HL-60/S4 (cell line): ENCODE results near the gene PRCC.

Experiments used
- in situ Hi-C: fragments of 300-500 bp; cut with MboI; formaldehyde crosslinking; loops from 2 replicates; pipeline ENCODE4 v1.14.3; 2022; ENCODE audit warnings: low sequenced_read_pairs

Gene PRCC

GRCh38 chr1:156839426-156840109, 72.2 kb downstream of the PRCC start:
- in situ Hi-C loops: no loop called here

DNA sequence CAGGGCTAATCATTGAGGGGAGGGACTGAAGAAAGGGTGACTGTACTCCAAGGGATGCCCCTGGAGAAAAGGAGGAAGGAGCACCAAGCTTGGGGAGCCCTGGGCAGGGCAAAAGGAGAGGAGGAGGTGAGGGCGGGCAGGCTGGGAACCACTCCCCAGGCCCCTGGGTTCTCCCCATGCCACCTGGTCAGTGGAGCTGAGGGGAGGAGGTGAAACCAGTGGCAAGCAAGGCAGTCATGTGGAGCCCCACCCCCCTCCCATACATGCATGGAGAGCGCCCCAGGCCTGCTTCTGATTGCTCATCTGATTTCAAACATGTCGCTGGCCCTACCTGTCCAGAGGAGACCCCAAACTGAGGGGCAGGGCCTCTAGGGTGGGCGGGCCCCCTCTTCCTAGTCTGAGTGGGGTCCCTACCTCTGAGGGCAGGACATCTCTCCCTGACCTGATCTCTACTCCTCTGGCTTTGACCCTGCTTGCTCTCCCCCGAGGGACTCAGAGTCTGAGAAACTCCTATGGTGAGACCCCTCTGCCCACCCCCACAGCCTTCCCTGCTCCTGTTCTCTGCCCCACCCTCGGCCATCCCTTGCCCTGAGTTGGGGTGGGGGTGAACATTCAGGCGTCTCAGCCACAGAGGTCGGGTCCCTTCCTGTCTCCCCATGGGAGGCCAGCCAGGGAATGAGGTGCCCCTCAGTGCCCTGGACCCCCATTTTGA, 73.0 kb downstream of the PRCC start:
- in situ Hi-C loops: no loop called here

DNA sequence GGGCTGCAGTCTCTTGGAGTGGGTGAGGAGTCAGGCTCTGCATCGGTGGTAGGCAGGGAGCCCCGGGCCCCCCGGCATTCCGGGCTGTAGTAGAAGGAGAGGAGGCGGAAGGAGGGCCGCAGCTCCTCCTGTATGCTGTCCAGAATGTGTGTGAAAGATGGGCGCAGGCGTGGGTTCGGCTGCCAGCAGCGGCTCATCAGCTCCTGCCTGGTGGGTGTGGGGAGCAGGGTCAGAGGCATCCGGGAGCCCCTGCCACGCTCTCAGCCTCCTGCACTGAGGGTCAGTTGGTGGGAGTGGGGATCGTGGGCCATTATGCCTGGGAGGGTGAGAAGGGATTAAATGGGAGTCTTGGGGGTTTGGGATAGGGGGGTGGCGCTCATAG, 73.6 kb downstream of the PRCC start:
- in situ Hi-C loops: no loop called here

DNA sequence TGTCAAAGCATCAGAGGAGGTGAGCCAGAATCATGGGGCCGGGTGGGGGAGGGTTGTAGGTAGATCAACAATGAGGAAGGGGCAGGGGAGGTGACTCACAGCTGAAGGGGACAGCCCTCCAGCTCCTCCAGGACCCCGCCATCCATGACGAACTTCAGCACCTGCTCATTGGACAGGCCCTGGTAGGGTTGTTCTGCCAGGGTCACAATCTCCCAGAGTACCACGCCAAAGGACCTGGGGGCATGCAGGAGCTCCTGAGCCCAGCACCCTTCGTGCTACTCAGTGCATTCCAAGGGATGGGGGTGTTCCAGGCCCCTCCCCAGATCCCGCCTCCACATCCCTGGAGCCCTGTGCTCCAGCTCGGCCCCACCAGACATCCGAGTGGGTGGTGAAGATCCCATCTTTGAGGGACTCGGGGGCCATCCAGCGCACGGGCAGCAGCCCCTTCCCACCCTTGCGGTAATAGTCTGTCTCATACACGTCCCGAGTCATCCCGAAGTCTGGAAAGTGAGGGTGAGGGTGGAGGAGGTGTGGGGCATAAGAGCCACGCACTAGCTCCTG, 74.0 kb downstream of the PRCC start:
- in situ Hi-C loops: no loop called here

DNA sequence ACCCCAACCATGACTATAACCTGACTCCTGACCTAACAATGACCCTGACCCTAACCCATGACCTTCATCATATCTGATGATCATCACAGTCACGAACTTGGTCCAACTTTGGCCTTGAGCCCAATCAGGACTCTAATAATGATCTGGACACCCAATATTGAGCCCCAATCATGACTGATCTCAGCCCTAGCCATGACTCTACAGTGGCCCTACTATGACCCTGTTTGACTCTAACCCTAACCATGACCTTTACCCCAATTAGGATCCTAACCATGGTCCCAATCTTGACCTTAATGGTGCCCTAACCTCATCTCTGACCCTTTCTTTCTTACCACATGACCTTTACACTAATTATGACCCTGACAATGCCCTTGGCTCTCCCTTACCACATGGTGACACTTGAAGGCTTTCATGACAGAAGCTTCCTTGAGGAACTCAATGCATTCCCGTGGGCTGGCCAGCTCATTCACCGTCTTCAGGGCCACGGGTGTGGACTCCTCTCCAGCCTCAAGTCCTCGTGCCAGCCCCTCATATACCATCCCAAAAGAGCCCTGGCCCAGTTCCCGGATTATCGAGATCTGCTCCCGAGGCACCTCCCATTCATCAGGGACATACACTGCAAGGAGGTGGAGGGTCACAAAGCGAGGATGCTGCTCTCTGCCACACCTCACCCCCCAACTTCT, 75.4 kb downstream of the PRCC start:
- in situ Hi-C loops: no loop called here

DNA sequence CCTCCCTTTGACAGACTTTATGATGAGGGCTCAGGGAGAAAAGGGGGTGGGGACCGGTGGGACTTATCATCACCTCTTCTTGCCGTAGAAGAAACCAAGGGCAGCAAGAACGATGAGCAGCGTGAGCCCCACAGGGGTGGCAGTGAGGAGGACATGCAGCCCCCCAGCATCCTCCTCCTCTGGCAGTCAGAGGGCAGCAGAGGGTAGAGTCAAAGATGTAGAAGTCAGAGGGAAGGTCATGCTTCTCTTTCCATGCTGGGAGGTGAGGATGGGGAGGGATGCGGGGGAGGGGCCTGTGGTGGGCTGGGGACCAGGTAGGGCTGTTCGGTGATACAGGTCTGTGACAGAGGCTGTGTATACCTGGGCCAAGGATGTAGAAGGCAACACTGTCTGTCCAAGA, 76.8 kb downstream of the PRCC start:
- in situ Hi-C loops: no loop called here

GRCh38 chr1:156844638-156845037, 77.3 kb downstream of the PRCC start:
- in situ Hi-C loops: no loop called here

DNA sequence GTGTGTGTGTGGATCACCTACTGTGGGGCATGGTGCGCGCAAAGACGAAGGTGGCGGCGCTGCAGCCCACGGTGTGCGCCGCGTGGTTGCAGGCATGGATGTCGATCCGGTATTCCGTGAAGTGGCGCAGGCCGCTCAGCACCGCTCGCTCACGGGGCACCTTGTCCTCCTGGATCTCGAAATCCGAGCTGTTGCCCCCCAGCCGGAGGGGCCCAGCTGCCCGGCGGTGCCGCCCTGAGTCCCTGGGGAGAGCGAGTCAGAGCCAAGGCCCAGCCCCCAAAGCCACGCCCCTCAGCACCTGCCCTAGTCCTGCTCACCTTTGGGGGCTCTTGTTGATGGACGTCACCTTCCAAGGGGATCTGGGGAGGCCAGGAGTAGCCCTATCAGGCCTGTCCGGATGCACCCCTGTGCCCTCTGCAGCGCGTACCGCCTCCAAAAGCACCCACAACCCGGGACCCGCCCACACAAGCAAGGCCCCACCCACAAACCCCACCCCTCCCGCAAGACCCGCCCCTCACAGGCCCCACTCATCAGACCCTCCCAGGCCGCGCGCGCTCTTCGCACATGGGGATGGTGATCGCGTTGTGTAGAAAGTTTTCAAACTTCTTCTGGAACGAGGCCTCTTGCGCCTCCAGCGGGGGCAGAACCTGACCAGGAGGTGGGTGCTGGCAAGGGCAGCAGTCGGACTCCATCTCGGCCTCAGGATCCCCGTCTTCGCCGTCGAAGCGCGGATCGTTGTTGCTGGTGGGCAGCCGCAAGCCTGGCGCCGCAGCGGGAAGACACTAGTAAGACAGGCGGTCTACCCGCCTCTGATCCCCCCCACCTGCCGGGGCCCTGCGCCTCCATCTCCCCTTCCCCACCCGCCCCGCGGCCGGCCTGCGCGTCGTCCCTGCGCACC, 78.0 kb downstream of the PRCC start:
- in situ Hi-C loops: no loop called here

DNA sequence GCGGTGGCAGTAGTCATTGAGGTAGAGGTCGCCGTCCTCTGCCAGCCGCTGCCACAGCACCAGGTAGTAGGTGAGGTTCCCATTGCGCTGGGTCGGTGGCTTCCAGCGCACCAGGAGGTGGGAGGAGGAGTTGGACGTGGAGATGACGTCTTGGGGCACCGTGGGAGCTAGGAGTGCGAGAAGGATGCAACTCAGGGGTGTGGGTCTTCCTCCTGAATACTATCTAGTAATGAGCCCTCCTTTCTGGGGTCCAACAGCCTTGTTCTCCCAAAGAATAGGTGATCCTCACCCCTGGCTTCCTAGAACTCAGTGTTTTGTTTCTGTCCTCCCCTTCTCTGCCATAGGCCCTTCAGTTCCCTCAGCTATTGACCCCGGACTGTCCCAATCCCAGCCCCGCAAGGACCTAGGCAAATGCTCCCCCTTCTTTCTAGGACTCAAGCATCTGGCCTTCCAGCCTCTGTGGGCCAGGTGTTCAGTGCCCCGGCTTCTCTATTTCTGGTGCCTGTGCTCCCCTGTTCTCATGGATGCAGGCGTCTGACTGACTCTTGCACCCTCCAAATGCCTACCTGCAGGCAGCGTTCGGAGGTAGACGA, 78.7 kb downstream of the PRCC start:
- in situ Hi-C loops: no loop called here

GRCh38 chr1:156846643-156847042, 79.3 kb downstream of the PRCC start:
- in situ Hi-C loops: no loop called here

DNA sequence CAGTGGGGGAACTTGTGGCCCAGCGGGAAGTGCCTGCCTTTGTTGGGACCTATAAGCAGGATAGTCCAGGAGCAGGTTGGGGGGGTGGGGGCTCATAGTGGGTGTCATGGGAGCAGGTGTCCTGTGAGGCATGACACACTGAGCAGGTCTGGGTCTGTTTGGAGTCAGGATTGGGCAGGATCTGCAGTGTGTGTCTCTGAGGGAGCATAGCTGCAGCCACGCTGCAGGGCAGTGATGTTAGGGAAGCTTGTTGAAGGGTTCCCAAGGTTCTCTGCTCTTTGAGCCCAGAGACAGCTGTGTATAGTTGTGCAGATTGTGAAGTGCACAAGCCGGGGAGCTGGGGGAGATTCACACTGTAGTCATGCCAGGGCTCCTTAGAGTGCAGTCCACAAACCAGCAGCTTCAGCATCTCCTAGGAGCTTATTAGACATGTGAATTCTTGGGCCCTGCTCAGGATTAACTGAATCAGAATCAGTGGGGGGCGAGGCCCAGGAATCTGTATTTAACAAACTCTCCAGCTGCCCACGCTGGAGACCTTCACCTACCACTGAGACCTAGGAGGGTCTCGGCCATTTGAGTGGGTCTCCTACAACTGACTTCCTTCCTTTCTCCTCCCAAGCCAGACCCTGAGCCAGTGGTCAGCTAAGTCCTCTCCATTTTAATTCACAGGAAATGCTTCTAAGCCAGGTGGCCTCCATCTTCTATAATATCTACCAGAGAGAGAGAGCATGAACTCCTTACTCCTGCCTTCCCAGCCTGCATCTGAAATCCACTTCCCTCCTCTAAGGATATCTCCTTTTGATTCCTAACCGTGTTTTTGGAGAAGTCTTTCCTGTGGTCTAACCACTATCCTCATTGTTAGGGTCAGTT, 80.5 kb downstream of the PRCC start:
- in situ Hi-C loops: no loop called here

GRCh38 chr1:156848461-156849150, 81.3 kb downstream of the PRCC start:
- in situ Hi-C loops: no loop called here

GRCh38 chr1:156849151-156849496, 81.8 kb downstream of the PRCC start:
- in situ Hi-C loops: no loop called here
